A549 (cell line): ENCODE data around the gene CPLANE2. TPM values are rescaled to one million over a fixed set of nuclear protein-coding genes. Genes with fewer than 3 reads are reported as not detected.

Experiments used
- ATAC-seq, 2 experiments: fragments of 200-7000 bp in 1 of 2; fragments of >200 bp in 1 of 2; cut with Nextera tagmentation in 1 of 2; cut with Tn5 transposase in 1 of 2; 3 replicates each; pipeline versions ENCODE4 v1.8.0 to v1.9.1; 2018 to 2020; ENCODE audit warnings: mild to moderate bottlenecking in 1 of 2, moderate library complexity in 1 of 2
- CTCF ChIA-PET: fragments of 300-600 bp; sonication (Branson Sonifier 250); formaldehyde crosslinking; extraction: SDS; loops from one replicate; lab custom pipeline; 2021; ENCODE audit warnings: antibody characterized with exemption, inconsistent platforms; lab: Yijun Ruan, JAX
- POLR2A ChIA-PET: fragments of 350-600 bp; formaldehyde crosslinking; extraction: SDS; loops from one replicate; lab custom pipeline; 2021; ENCODE audit warnings: antibody characterized with exemption, inconsistent platforms; lab: Yijun Ruan, JAX
- DNase-seq, 2 experiments: peaks; one replicate each; pipeline versions ENCODE4 v3.0.0 to v3.0.0-alpha.2; 2011 to 2016; ENCODE audit warnings: low read depth in 1 of 2, low spot score in 1 of 2
- FAIRE-seq: peaks from 2 replicates; lab custom pipeline; 2011; peaks lifted over from hg19 to GRCh38; lab: Jason Lieb, UNC
- H3K27ac ChIP-seq, 2 experiments: fragments of >200 bp; sonication (Bioruptor Twin); formaldehyde crosslinking; 3 replicates each; pipeline ENCODE4 v1.5.1; 2016 to 2017
- H3K4me1 ChIP-seq: fragments of >200 bp; sonication (Bioruptor Twin); formaldehyde crosslinking; 3 replicates; pipeline ENCODE4 v1.6.1; 2016
- H3K4me2 ChIP-seq: fragments of >200 bp; sonication (Bioruptor Twin); formaldehyde crosslinking; 3 replicates; pipeline ENCODE4 v1.6.1; 2016
- H3K4me3 ChIP-seq: fragments of >200 bp; sonication (Bioruptor Twin); formaldehyde crosslinking; 3 replicates; pipeline ENCODE4 v1.5.1; 2016
- H3K9me3 ChIP-seq: fragments of >200 bp; sonication (Bioruptor Twin); formaldehyde crosslinking; 3 replicates; pipeline ENCODE4 v1.6.1; 2016
- CBX2 ChIP-seq: fragments of 200-600 bp; sonication (generic); IDR thresholded peaks from 2 replicates; pipeline ENCODE4 v1.6.1; 2016; ENCODE audit warnings: low read depth, mild to moderate bottlenecking, borderline replicate concordance
- CBX8 ChIP-seq: fragments of 200-600 bp; sonication (generic); IDR thresholded peaks from 2 replicates; pipeline ENCODE4 v1.6.1; 2016
- FOSL2 ChIP-seq, 2 experiments: fragments of 450-650 bp in 1 of 2; fragments of >200 bp in 1 of 2; sonication (Bioruptor Twin) in 1 of 2; formaldehyde crosslinking; IDR thresholded peaks; 2 replicates each; pipeline versions ENCODE4 v1.5.0 to v1.6.1; 2016 to 2020; ENCODE audit warnings: mild to moderate bottlenecking in 1 of 2, moderate library complexity in 1 of 2
- GATA3 ChIP-seq: IDR thresholded peaks from 2 replicates; pipeline ENCODE4 v1.6.1; 2012; ENCODE audit warnings: borderline replicate concordance
- KDM5A ChIP-seq: fragments of 200-600 bp; sonication (generic); IDR thresholded peaks from 2 replicates; pipeline ENCODE4 v1.6.1; 2016; ENCODE audit warnings: antibody characterized with exemption, mild to moderate bottlenecking
- MAZ ChIP-seq: fragments of 150-350 bp; IDR thresholded peaks from 2 replicates; pipeline ENCODE4 v1.6.1; 2014; ENCODE audit warnings: antibody characterized with exemption, low read depth, low read length, borderline replicate concordance
- NPAS2 ChIP-seq: fragments of 250-450 bp; sonication (Bioruptor Pico); IDR thresholded peaks from 2 replicates; pipeline ENCODE4 v1.8.0; 2022; ENCODE audit warnings: mild to moderate bottlenecking, moderate library complexity, borderline replicate concordance
- RNF2 ChIP-seq: fragments of 200-600 bp; sonication (generic); IDR thresholded peaks from 2 replicates; pipeline ENCODE4 v1.6.1; 2016; ENCODE audit warnings: low read depth, mild to moderate bottlenecking, antibody characterized with exemption, moderate library complexity, borderline replicate concordance
- TFCP2L1 ChIP-seq: fragments of 250-450 bp; sonication (Bioruptor Pico); IDR thresholded peaks from 2 replicates; pipeline ENCODE4 v1.5.0; 2021; ENCODE audit warnings: mild to moderate bottlenecking
- ZC3H11A ChIP-seq: fragments of 450-650 bp; IDR thresholded peaks from 2 replicates; pipeline ENCODE4 v1.6.1; 2014; ENCODE audit warnings: antibody characterized with exemption, mild to moderate bottlenecking
- ZFP36 ChIP-seq: fragments of 450-650 bp; IDR thresholded peaks from 2 replicates; pipeline ENCODE4 v1.6.1; 2014; ENCODE audit warnings: borderline replicate concordance; ENCODE audit not compliant: partially characterized antibody
- WGBS: methylation state at CpG from one replicate; pipeline ENCODE4 v1.1.6; 2017; ENCODE audit errors: missing lambda C conversion rate; 5-methylcytosine and 5-hydroxymethylcytosine counted together
- polyA plus RNA-seq, 4 experiments: library from polyadenylated mRNA; depleted of rRNA in 3 of 4; stranded (reverse); fragments of >200 nt; fragmentation: RNase III in 1 of 4; extraction: RNeasy Plus Mini Kit Qiagen cat#74134 plus additional on column Dnase treatment in 1 of 4; gene quantifications; 2 replicates in 3 of 4; 3 replicates in 1 of 4; pipeline ENCODE4 v1.2.3, GENCODE V29; 2011 to 2017
- TF ChIP-seq, protein P1 (sequence below): fragments of 250-450 bp; sonication (Bioruptor Pico); IDR thresholded peaks from 2 replicates; pipeline ENCODE4 v1.5.0; 2020; ENCODE audit warnings: low read depth, mild to moderate bottlenecking, moderate library complexity
- TF ChIP-seq, protein P2 (sequence below): fragments of 200-600 bp; sonication (generic); IDR thresholded peaks from 2 replicates; pipeline ENCODE4 v1.6.1; 2016; ENCODE audit warnings: antibody characterized with exemption, mild to moderate bottlenecking, moderate library complexity

Gene CPLANE2
- polyA plus RNA-seq, 2 of the 4 experiments (the other 2 are of a cell fraction): 2.4 to 3.7 TPM

DNA sequence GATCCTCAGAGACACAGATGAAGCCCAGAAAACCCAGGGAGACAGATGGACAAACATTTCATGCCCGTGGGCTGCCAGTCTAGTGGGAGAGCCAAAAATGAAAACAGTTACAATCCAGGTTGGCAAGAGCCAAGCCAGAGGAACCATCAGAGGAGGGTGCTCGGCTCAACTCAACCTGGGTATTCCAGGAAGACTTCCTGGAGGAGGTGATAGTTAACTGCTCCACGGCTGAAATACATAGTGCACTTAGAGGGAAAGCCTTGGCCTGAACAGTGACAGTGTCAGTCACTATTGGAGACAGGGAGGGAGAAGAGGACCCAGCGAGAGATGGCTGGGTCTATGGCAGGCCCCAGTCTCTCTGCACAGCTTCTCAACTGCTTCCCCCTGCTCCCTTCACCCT lies 26.4 kb downstream of the CPLANE2 start:
- no peaks in the 10 kb centered on the region for H3K9me3 ChIP-seq
- FAIRE-seq: no peak
- ChIA-PET CTCF (interaction anchor here (0.7 to 1.3 kb wide), 3 partner anchors 34 to 137 kb away, joined by 3 to 4 read pairs (median 3); partner anchors contain the start of gene FAM131C), POLR2A (no interaction called here)
- H3K4me1 ChIP-seq: peaks cover 22% of the 10 kb centered on the region
- H3K4me3 ChIP-seq: no peak overlapping the region
- no peak overlapping the region for H3K27ac ChIP-seq
- WGBS: 80% methylated on average over 4 of the region's 4 CpGs
- no peak for ATAC-seq
- TF ChIP-seq NPAS2 (CRISPR knock-in tag) (no peak), ZFP36 (peak; percentile 83)
- no peak for DNase-seq
- H3K4me2 ChIP-seq: no peak overlapping the region

DNA sequence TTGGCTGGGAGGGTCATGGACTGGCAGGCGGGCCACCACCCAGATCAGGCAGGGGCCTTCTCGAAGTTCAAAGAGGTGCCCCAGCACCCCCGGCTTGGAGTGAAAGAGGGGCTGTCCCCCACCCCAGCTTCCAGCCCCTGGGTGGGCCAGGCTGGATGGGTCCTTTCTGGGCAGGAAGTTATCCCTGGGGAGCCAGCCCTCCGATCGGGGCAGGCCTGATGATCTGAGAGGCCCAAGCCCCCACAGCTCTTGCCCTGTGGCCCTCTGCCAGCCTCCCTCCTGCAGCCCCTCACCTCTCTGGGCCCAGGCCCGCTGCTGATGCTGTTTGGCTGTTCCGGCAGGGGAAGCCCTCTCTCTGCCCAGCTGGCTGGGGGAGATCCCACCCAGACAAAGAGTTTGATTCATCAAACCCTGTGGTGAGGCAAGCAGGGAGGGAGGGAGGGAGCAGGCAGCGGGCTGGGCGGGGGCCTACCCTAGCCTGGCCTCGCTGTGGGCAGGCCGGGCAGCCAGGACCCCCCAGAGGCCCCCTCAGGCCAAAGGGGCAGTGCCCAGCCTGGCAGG lies 27.1 kb downstream of the CPLANE2 start:
- DNase-seq: no peak
- FAIRE-seq: no peak
- CTCF ChIA-PET: no interaction called here
- POLR2A ChIA-PET: no interaction called here
- no CpG with 5 or more reads among the region's 11 CpGs for WGBS
- Histone ChIP-seq H3K4me3 (no peak overlapping the region), H3K4me1 (peaks cover 26% of the 10 kb centered on the region), H3K4me2 (no peak overlapping the region), H3K27ac (peak overlapping the region in 1 of 2 experiments; percentile 7; a peak in 1 of 6 replicates), H3K9me3 (no peaks in the 10 kb centered on the region)
- no peak for TF ChIP-seq NPAS2 (CRISPR knock-in tag)
- no peak for TF ChIP-seq GATA3
- TF ChIP-seq, protein P1, sequence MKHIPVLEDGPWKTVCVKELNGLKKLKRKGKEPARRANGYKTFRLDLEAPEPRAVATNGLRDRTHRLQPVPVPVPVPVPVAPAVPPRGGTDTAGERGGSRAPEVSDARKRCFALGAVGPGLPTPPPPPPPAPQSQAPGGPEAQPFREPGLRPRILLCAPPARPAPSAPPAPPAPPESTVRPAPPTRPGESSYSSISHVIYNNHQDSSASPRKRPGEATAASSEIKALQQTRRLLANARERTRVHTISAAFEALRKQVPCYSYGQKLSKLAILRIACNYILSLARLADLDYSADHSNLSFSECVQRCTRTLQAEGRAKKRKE (CRISPR knock-in tag): no peak
- TF ChIP-seq RNF2: no peak
- TF ChIP-seq KDM5A: no peak
- TF ChIP-seq TFCP2L1: no peak
- TF ChIP-seq CBX8: no peak
- no peak for TF ChIP-seq FOSL2 (IDR thresholded peaks at IDR 0.05)
- no peak for TF ChIP-seq FOSL2 (CRISPR knock-in tag; IDR thresholded peaks at IDR 0.05)
- TF ChIP-seq ZC3H11A: no peak
- ATAC-seq: no peak

DNA sequence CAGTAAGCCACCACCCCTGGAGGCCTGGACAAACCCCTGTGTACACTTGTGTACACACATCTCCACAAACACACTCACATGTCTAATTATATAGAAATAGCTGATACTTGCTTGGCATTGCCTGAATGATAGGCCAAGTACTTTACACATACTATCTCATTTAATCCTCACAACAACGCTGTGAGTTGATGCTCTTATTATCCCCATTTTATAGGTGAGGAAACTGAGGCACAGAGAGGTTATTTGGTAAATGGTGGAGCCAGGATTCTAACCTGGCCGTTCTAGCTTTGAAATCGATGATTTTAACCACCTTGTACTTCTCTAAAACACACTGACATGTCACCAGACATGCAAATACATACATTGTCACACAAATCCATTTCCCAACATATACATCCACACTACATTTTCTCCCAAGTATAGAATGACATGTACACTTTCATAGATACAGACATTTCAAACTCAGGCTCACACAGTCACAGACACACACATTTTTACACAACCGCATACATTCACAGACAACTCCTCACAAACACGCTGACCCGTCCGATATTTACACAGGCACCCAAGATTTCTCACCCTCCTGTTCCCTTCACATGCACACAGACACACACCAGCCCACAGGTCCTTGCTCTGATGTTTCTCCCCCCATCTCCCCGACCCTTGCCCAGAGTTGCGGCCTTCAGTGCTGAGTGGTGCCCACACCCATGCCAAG lies 27.7 kb downstream of the CPLANE2 start:
- no peak for FAIRE-seq
- H3K4me2 ChIP-seq: no peak overlapping the region
- no peak for TF ChIP-seq MAZ
- TF ChIP-seq, protein P2, sequence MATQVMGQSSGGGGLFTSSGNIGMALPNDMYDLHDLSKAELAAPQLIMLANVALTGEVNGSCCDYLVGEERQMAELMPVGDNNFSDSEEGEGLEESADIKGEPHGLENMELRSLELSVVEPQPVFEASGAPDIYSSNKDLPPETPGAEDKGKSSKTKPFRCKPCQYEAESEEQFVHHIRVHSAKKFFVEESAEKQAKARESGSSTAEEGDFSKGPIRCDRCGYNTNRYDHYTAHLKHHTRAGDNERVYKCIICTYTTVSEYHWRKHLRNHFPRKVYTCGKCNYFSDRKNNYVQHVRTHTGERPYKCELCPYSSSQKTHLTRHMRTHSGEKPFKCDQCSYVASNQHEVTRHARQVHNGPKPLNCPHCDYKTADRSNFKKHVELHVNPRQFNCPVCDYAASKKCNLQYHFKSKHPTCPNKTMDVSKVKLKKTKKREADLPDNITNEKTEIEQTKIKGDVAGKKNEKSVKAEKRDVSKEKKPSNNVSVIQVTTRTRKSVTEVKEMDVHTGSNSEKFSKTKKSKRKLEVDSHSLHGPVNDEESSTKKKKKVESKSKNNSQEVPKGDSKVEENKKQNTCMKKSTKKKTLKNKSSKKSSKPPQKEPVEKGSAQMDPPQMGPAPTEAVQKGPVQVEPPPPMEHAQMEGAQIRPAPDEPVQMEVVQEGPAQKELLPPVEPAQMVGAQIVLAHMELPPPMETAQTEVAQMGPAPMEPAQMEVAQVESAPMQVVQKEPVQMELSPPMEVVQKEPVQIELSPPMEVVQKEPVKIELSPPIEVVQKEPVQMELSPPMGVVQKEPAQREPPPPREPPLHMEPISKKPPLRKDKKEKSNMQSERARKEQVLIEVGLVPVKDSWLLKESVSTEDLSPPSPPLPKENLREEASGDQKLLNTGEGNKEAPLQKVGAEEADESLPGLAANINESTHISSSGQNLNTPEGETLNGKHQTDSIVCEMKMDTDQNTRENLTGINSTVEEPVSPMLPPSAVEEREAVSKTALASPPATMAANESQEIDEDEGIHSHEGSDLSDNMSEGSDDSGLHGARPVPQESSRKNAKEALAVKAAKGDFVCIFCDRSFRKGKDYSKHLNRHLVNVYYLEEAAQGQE: no peak
- no peak for TF ChIP-seq CBX2
- TF ChIP-seq TFCP2L1: no peak
- TF ChIP-seq, all 56 proteins: peak for 0
- H3K4me1 ChIP-seq: peaks cover 26% of the 10 kb centered on the region
- H3K27ac ChIP-seq: peak overlapping the region in 1 of 2 experiments; percentile 95; a peak in 2 of 6 replicates
- ATAC-seq (no peak), DNase-seq (no peak)
- ChIA-PET POLR2A (no interaction called here), CTCF (interaction anchor here (0.5 to 1.1 kb wide), 2 partner anchors 100 to 130 kb away, joined by 3 to 6 read pairs; no protein-coding TSS in a partner anchor)
- H3K4me3 ChIP-seq: no peak overlapping the region
- 89% methylated on average over 8 of the region's 9 CpGs for WGBS
- no peaks in the 10 kb centered on the region for H3K9me3 ChIP-seq
